Stimulated activated CD8-positive, alpha-beta memory T cell treated with anti-CD3 and anti-CD28 coated beads, Interleukin-7, amount 100 ng/mL, for 4 hours (primary cell): ENCODE results near the gene FKBP1B.
"Not testable (repeated sequence)": the region's sequence is repeated elsewhere in the genome, so short reads cannot be mapped to it uniquely, and the experiment has no call there.

Experiments
- DNase-seq, 2 donors: peaks; one replicate each; pipeline ENCODE4 v3.0.0-alpha.2; 2020; ENCODE audit warnings: low read depth in 2 of 2

Gene FKBP1B

GRCh38 chr2:24100732-24101131 is 51.2 kb downstream of the FKBP1B start:
- not testable (repeated sequence) for DNase-seq

GRCh38 chr2:24101992-24102391 is 52.5 kb downstream of the FKBP1B start:
- DNase-seq: no peak

GRCh38 chr2:24102677-24103076 is 53.1 kb downstream of the FKBP1B start:
- DNase-seq: no peak

GRCh38 chr2:24104110-24104650 is 54.6 kb downstream of the FKBP1B start:
- no peak for DNase-seq

- no peak for DNase-seq
Measured at GRCh38 chr2:24104906-24105305, 55.4 kb downstream of the FKBP1B start.

GRCh38 chr2:24105816-24106215 is 56.3 kb downstream of the FKBP1B start:
- DNase-seq: no peak

- DNase-seq: no peak
Measured at GRCh38 chr2:24106786-24107185, 57.2 kb downstream of the FKBP1B start.

GRCh38 chr2:24107336-24107735 is 57.8 kb downstream of the FKBP1B start:
- no peak for DNase-seq

- not testable (repeated sequence) for DNase-seq
Measured at GRCh38 chr2:24109431-24109830, 59.9 kb downstream of the FKBP1B start.

GRCh38 chr2:24110660-24111303 is 61.2 kb downstream of the FKBP1B start:
- DNase-seq: no peak

GRCh38 chr2:24111407-24111901 is 61.9 kb downstream of the FKBP1B start:
- DNase-seq: no peak
